Activated T-cell treated with anti-CD3 and anti-CD28 coated beads, Interleukin-2, amount 50 U/mL, for 4 hours (primary cell): ENCODE results near the gene LATS1. TPM values are rescaled to one million over a fixed set of nuclear protein-coding genes. Genes with fewer than 3 reads are reported as not detected.
"Not testable (repeated sequence)": the region's sequence is repeated elsewhere in the genome, so short reads cannot be mapped to it uniquely, and the experiment has no call there.

Source experiments
- ATAC-seq, 2 donors: fragments of 200-7000 bp; cut with Tn5 transposase; one replicate each; pipeline ENCODE4 v1.10.0; 2021
- DNase-seq: peaks from one replicate; pipeline ENCODE4 v3.0.0-alpha.2; 2020
- H3K27me3 Mint-ChIP-seq: one replicate; pipeline ENCODE4 v1.8.0; 2021; ENCODE audit warnings: low read depth, mixed read lengths
- H3K36me3 Mint-ChIP-seq: one replicate; pipeline ENCODE4 v1.8.0; 2022; ENCODE audit warnings: mixed read lengths; ENCODE audit not compliant: insufficient read depth
- H3K4me1 Mint-ChIP-seq: one replicate; pipeline ENCODE4 v1.8.0; 2021; ENCODE audit warnings: low read depth, mixed read lengths
- H3K4me3 Mint-ChIP-seq: one replicate; pipeline ENCODE4 v1.8.0; 2021; ENCODE audit warnings: mild to moderate bottlenecking, moderate library complexity, mixed read lengths
- H3K9me3 Mint-ChIP-seq: one replicate; pipeline ENCODE4 v1.8.0; 2021; ENCODE audit warnings: mixed read lengths
- total RNA-seq, 3 donors: library from RNA; stranded (reverse); gene quantifications; one replicate each; pipeline ENCODE4 v1.2.1, GENCODE V29; 2021

LATS1 gene
- total RNA-seq, result 10 to 100 TPM; 29.7 to 35.5 (median 35.3) TPM

DNA sequence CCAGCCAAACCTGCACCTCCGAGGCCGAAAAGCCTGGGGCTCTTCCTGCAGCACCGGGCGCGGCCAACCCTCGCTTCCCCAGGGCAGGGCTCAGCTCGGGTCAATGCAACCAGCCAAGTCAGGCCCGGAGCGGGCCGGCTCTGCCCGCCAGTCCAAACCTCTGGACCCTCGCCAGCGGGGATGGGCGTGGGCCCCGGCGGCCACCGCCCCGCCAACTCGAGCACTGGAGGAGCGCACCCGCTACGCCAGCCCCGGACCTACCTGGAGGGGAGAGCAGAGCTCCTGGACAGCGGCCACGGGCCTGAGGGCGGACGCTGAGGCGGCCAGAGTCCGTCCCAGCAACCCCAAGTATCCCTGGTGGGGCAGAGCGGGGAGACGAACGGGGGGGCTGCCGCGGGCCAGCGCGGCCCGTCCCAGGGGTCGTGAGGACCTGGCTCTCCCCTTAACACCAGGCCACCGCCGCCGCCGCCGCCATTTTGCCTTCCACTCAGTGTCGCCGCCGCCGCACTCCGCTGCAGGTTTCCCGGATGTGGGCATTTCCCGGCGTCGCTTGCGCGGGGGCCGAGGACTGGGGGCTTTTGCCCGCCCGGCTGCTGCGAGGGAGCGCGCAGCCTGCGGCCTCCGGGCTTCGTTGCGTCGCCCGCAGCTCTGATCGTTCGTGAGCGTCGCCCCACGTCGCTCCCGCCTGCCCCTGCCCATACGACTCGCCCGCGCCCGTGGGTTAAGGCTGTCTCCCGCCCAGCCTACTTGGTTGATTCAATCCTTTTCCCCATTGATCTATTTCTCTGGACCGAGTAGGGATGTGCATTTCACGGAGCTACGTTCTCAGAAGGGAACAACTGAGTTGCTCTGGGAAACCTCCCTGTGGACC, at the start of gene LATS1:
LATS1 (minus strand) TSS at position 514 of the 871 bp plus-strand sequence. CDS start 15,975 bp downstream, outside the sequence.
- DNase-seq, result peak; percentile 87
- no peaks in the 10 kb centered on the region for H3K9me3 Mint-ChIP-seq

DNA sequence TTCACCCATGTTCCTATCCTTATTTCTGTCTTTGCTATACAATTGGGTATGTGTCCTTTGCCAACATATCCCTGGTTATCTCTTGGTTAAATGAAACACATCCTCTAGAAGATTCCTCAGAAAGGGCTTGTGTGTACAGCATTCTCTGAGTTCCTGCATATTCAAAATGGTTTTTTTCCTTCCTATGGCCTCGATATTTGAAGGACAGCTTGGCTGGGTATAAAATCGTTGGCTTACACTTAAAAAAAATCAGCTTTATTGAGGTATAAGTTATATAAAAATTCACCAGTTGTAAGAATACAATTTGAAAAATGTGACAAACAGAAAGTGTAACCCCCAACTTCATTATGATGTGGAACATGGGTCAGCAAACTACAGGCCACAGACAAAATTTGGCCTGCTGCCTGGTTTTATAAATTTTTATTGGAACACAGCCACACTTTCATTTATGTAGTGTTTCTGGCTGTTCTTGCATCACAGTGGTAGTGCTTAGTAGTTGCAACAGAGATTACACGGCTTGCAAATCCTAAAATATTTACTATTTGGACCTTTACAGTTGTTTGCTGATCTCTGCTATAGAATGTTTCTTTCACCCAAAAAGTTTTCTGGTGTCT, 48.4 kb upstream of the LATS1 start:
- DNase-seq (no peak), ATAC-seq (no peak)
- H3K4me3 Mint-ChIP-seq, result no peak overlapping the region
- peaks cover 26% of the 10 kb centered on the region for H3K36me3 Mint-ChIP-seq
- H3K27me3 Mint-ChIP-seq, result no peaks in the 10 kb centered on the region
- peaks cover 7% of the 10 kb centered on the region for H3K9me3 Mint-ChIP-seq
- peaks cover 16% of the 10 kb centered on the region for H3K4me1 Mint-ChIP-seq

More for the DNA sequence above, at the start of gene LATS1:
- peak within 1 kb of the TSS; percentile 94 for H3K4me3 Mint-ChIP-seq
- peaks cover 36% of the 10 kb centered on the region for H3K4me1 Mint-ChIP-seq
- peak; percentile 93 to 96 for ATAC-seq
- H3K36me3 Mint-ChIP-seq, result peaks cover 6% of the 10 kb centered on the region
- H3K27me3 Mint-ChIP-seq, result no peaks in the 10 kb centered on the region

DNA sequence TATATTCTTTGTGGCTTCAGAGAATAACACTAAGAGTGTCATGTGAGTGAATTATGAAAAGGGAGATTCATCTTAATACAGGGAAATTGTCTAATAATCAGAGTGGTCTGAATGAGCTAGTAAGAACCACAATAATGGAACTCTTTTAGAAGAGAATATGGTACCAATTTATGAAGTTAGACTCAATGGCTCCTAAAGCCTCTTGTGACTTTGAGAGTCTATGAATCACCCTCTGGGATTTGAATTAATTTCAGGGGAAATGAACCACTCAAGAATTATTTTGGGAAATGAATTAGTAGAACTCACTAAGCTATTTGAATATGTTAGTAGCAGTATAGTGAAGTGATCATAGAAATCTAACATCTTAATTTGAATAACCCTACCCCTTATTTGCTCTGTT, 46.0 kb upstream of the LATS1 start:
- no peak for ATAC-seq
- H3K27me3 Mint-ChIP-seq, result no peaks in the 10 kb centered on the region
- H3K4me3 Mint-ChIP-seq, result no peak overlapping the region
- H3K36me3 Mint-ChIP-seq, result peaks cover 25% of the 10 kb centered on the region
- peaks cover 20% of the 10 kb centered on the region for H3K4me1 Mint-ChIP-seq
- H3K9me3 Mint-ChIP-seq, result peaks cover 7% of the 10 kb centered on the region
- no peak for DNase-seq

DNA sequence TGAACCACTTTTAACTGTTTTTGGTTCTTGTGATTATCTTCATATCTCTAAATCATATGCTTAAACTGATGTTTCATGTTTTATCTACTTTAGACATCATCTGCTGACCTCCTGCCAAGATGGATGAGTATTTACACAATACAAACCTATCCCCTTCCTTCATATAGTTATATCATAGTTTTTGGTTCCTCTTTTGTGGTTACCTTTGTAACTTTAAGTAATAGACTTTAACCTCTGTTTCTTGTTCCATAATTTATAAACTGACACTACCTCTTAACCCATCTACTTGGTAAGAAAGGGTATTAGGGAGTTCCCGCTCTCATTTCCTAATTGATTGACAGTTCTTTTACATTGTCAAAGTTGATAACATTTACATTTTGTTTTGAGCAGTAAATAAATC, 43.5 kb upstream of the LATS1 start:
- no peak overlapping the region for H3K4me3 Mint-ChIP-seq
- H3K9me3 Mint-ChIP-seq, result peaks cover 4% of the 10 kb centered on the region
- ATAC-seq (no peak), DNase-seq (no peak)
- H3K4me1 Mint-ChIP-seq, result peaks cover 19% of the 10 kb centered on the region
- no peaks in the 10 kb centered on the region for H3K27me3 Mint-ChIP-seq
- H3K36me3 Mint-ChIP-seq, result peaks cover 19% of the 10 kb centered on the region

DNA sequence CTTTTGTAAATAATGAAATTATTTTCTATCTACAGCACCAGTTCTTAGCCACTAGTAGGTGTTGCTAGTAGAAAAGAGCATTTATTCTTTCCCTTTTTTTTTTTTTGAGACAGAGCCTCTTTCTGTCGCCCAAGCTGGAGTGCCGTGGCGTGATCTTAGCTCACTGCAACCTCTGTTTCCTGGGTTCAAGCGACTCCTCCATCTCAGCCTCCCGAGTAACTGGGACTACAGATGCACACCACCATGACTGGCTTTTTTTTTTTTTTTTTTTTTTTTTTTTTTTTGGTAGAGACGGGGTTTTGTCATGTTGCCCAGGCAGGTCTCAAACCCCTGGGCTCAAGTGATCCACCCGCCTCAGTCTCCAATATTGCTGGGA, 38.3 kb upstream of the LATS1 start:
- Mint-ChIP-seq H3K36me3 (peaks cover 10% of the 10 kb centered on the region), H3K4me1 (peaks cover 18% of the 10 kb centered on the region), H3K9me3 (no peaks in the 10 kb centered on the region), H3K4me3 (no peak overlapping the region), H3K27me3 (no peaks in the 10 kb centered on the region)
- ATAC-seq, result no peak
- no peak for DNase-seq

DNA sequence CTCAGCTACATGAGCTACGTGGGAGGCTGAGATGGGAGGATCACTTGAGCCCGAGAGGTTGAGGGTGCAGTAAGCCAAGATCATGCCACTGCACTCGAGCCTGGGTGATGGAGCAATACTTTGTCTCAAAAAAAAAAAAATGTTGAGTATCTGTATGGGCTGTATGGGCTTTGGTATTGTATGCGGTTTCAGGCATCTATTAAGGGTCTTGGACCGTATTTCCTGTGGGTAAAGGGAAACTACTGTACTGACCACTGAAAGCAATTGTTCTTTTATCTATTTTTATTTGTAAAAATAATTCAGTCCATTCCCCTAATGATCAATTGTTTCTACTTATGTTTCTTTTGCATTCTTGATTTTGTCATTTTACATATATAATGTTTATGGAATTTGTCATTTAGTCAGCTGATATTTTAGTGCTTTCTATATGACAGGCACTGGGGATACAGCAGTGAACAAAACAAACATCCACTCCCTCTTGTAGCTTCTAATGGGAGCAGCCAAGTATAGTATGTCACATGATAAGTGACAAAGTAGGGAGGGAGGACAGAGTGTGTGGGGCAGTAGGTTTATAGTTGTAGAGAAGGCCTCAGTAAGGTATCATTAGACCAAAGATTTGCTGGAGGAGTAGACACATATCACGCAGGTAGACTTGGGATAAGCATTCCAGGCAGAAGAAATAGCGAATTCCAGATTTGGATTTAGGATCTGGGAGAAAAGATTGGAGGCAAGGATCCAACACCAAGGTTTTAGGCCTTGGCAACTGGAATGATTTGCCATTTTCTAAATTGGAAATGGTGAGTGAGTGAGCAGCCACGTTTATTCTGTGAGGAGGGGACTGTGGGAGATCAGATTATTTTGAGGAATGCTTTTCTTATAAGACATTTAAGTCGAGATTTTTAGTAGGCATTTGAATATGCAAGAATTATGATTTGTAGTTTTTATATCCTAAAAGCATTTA, 37.7 kb upstream of the LATS1 start:
- peaks cover 18% of the 10 kb centered on the region for H3K4me1 Mint-ChIP-seq
- no peaks in the 10 kb centered on the region for H3K27me3 Mint-ChIP-seq
- no peaks in the 10 kb centered on the region for H3K9me3 Mint-ChIP-seq
- peaks cover 8% of the 10 kb centered on the region for H3K36me3 Mint-ChIP-seq
- DNase-seq (no peak), ATAC-seq (no peak)
- no peak overlapping the region for H3K4me3 Mint-ChIP-seq

DNA sequence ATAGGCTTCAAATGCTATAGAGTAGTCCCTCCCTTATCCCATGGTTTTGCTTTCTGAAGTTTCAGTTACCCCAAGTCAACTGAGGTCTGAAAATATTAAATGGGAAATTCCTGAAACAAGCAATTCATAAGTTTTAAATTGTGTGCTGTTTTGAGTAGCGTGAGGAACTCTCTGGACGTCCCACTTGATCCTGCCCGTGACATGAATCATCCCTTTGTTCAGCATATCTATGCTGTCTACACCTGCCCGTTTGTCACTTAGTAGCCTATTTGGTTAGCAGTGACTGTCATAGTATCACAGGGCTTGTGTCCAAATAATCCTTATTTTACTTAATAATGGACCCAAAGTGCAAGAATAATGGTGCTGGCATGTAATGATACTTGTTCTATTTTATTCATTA, 36.6 kb upstream of the LATS1 start:
- no peak for ATAC-seq
- Mint-ChIP-seq H3K36me3 (no peaks in the 10 kb centered on the region), H3K4me3 (no peak overlapping the region), H3K9me3 (no peaks in the 10 kb centered on the region), H3K4me1 (peaks cover 20% of the 10 kb centered on the region), H3K27me3 (no peaks in the 10 kb centered on the region)
- no peak for DNase-seq

DNA sequence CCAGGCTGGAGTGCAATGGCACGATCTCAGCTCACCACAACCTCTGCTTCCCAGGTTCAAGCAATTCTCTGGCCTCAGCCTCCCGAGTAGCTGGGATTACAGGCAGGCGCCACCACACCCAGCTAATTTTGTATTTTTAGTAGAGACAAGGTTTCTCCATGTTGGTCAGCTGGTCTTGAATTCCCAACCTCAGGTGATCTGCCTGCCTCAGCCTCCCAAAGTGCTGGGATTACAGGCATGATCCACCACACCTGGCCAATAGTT, 35.4 kb upstream of the LATS1 start:
- not testable (repeated sequence) for DNase-seq, H3K27me3 Mint-ChIP-seq, H3K36me3 Mint-ChIP-seq, ATAC-seq, H3K4me3 Mint-ChIP-seq, H3K9me3 Mint-ChIP-seq
- H3K4me1 Mint-ChIP-seq, result peaks cover 21% of the 10 kb centered on the region

DNA sequence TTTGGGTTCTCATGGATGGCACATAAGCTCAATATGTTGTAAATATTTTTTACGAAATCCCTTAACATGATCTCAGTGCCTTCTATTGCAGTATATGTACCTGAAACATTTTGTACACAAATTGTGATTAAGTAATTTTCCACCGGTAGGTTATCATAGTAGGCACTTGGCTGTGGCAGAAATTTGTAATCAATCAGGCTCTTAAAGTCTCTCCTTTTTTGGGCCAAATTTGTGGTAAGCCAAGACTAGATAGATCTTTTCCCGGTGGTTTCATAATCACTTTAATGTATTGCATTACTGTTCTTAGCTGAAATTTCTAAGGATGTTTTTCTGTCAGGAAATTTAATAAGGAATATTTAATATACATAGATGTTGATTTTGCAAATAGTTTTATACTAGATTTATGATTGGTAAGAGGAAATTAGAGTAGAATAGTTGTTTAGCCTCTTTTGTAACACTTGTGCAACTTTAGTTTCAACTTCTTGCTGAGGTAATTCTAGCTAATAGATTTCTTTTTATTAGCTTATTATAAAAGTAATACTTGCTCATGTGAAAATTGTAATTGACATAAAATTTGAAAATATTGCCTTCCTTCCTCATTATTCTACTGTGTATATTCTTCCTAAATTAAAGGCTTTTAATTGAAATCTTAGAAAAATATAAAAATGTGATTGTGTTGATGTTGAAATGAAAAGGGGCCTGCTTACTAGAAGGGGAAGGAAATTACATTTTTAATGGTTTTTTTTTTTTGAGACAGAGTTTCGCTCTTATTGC, 34.9 kb upstream of the LATS1 start:
- H3K4me3 Mint-ChIP-seq, result no peak overlapping the region

DNA sequence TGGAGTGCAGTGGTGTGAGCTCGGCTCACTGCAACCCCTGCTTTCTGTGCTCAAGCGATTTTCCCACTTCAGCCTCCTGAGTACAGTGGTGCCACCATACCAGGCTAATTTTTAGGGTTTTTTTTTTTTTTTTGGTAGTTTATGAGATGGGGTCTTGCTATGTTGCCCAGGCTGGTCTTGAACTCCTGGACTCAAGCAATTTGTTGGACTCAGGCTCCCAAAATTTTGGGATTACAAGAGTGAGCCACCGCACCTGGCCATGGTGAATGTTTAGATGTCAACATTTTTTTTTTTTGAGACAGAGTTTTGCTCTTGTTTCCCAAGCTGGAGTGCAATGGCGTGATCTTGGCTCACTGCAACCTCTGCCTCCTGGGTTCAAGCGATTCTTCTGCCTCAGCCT, 34.0 kb upstream of the LATS1 start:
- not testable (repeated sequence) for H3K36me3 Mint-ChIP-seq, DNase-seq, H3K27me3 Mint-ChIP-seq, H3K9me3 Mint-ChIP-seq, ATAC-seq
- Mint-ChIP-seq H3K4me3 (peak overlapping the region; percentile 19), H3K4me1 (peaks cover 25% of the 10 kb centered on the region)

More for the DNA sequence above, 34.9 kb upstream of the LATS1 start:
- no peaks in the 10 kb centered on the region for H3K27me3 Mint-ChIP-seq
- ATAC-seq (no peak), DNase-seq (no peak)
- no peaks in the 10 kb centered on the region for H3K9me3 Mint-ChIP-seq
- peaks cover 21% of the 10 kb centered on the region for H3K4me1 Mint-ChIP-seq
- no peaks in the 10 kb centered on the region for H3K36me3 Mint-ChIP-seq

DNA sequence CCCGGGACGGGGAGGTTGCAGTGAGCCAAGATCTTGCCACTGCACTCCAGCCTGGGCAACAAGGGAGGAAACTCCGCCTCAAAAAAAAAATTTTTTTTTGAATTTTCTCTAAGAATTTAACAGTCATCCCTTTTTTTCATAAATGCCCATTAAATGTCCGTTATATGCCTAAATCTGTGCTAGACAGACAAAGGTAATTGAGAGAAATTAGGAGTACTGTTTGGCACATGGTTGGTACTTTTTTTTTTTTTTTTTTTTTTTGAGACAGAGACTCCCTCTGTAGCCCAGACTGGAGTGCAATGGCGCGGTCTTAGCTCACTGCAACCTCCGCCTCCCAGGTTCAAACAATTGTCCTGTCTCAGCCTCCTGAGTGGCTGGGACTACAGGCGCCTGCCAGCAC, 33.3 kb upstream of the LATS1 start:
- H3K36me3 Mint-ChIP-seq, result no peaks in the 10 kb centered on the region
- peak overlapping the region; percentile 89 for H3K4me3 Mint-ChIP-seq
- peaks cover 31% of the 10 kb centered on the region for H3K4me1 Mint-ChIP-seq
- DNase-seq, result no peak
- H3K9me3 Mint-ChIP-seq, result no peaks in the 10 kb centered on the region
- no peaks in the 10 kb centered on the region for H3K27me3 Mint-ChIP-seq
- no peak for ATAC-seq

DNA sequence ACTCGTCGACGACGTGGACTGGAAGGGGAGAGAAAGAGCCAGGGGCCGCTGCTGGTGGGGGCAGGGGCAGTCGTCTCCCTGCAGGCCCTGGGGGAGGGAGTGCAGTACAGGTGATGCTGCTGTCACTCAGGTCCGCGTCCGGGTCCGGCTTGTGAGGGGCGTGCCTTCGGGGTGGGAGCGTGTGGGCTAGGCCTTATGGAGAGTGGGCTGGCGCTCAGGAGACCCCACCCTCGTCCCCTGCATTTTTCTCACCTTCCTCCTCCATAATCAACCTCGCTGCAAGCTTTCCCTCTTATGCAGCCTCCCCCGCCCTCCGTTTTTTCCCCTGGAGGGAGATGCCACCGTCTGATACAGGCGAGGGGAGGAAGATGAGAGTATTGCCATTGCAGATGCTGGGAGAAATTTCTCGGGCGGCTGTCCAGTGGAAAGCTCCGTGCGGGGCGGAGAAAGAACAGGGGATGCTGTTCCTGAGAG, 32.3 kb upstream of the LATS1 start:
- Mint-ChIP-seq H3K4me1 (peaks cover 31% of the 10 kb centered on the region), H3K36me3 (no peaks in the 10 kb centered on the region), H3K4me3 (peak overlapping the region; percentile 89), H3K27me3 (no peaks in the 10 kb centered on the region), H3K9me3 (no peaks in the 10 kb centered on the region)
- ATAC-seq, result peak; percentile 49 to 59
- peak; percentile 27 for DNase-seq

DNA sequence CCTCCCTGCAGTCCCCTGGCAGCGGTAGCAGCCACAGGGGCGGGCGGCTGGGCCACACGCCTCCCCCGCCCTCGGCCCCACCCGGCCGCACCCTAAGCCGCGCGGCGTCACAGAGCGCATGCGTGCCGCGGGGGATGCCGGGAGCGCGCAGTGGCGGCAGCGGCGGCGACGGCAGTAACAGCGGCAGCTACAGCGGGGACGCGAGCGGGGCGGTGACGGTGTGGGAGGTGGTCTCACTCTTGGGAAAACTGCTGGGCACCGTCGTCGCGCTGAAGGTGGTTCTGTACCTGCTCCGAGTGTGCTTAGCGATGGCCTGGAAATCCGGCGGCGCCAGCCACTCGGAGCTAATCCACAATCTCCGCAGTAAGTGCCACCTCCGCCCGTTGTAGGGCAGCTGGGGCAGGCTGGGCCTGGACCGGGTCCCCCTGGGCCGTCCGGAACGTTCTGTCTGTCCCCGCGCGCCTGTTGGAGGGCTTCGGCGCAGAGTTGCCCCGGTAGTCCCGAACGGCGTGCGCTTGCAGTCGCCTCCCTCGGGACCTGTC, 31.8 kb upstream of the LATS1 start, which contains the start of gene PCMT1:
PCMT1 (plus strand) TSS at position 148 of the 542 bp plus-strand sequence; CDS start at position 309, 161 bp downstream.
- peak within 1 kb of the TSS; percentile 89 for H3K4me3 Mint-ChIP-seq
- H3K27me3 Mint-ChIP-seq, result no peaks in the 10 kb centered on the region
- DNase-seq, result peak; percentile 84
- no peaks in the 10 kb centered on the region for H3K36me3 Mint-ChIP-seq
- no peaks in the 10 kb centered on the region for H3K9me3 Mint-ChIP-seq
- peaks cover 31% of the 10 kb centered on the region for H3K4me1 Mint-ChIP-seq
- peak; percentile 80 to 82 for ATAC-seq
